Neural cell (in vitro differentiated cells): ENCODE measurements around the gene FZD10. TPM values are rescaled to one million over a fixed set of nuclear protein-coding genes. Genes with fewer than 3 reads are reported as not detected.

Experiments
- H2AFZ ChIP-seq: fragments of 200-600, 300-800 bp; sonication (generic), shearing (Covaris generic); 2 replicates; pipeline ENCODE4 v1.6.0; 2014; ENCODE audit warnings: low read depth, mild to moderate bottlenecking, antibody characterized with exemption, low read length, moderate library complexity
- H3F3A ChIP-seq: fragments of 200-600 bp; shearing (Covaris generic); 2 replicates; pipeline ENCODE4 v1.6.1; 2016; ENCODE audit warnings: mild to moderate bottlenecking, moderate library complexity, mixed read lengths, antibody characterized with exemption, low read length; ENCODE audit not compliant: insufficient read depth, poor library complexity, severe bottlenecking
- H3K27ac ChIP-seq: fragments of 200-600, 300-800 bp; sonication (generic), shearing (Covaris generic); 2 replicates; pipeline ENCODE4 v1.5.1; 2014; ENCODE audit warnings: mild to moderate bottlenecking, low read length, moderate library complexity
- H3K27me3 ChIP-seq: fragments of 300-800, 200-600 bp; sonication (generic), shearing (Covaris generic); 2 replicates; pipeline ENCODE4 v1.6.0; 2014; ENCODE audit warnings: mild to moderate bottlenecking, low read depth, low read length, moderate library complexity; ENCODE audit not compliant: insufficient read depth
- H3K36me3 ChIP-seq: fragments of 300-800, 200-600 bp; sonication (generic), shearing (Covaris generic); 2 replicates; pipeline ENCODE4 v1.5.1; 2014; ENCODE audit warnings: mild to moderate bottlenecking, antibody characterized with exemption, low read length, moderate library complexity; ENCODE audit not compliant: insufficient read depth
- H3K4me2 ChIP-seq: fragments of 300-800, 200-600 bp; sonication (generic), shearing (Covaris generic); 2 replicates; pipeline ENCODE4 v1.6.0; 2014; ENCODE audit warnings: mild to moderate bottlenecking, low read length
- H3K4me3 ChIP-seq: fragments of 300-800, 200-600 bp; sonication (generic), shearing (Covaris generic); 2 replicates; pipeline ENCODE4 v1.5.1; 2014; ENCODE audit warnings: mild to moderate bottlenecking, low read length, moderate library complexity
- H3K79me2 ChIP-seq: fragments of 200-600 bp; shearing (Covaris generic); replicated peaks from 2 replicates; pipeline ENCODE4 v1.6.0; 2014; ENCODE audit warnings: mild to moderate bottlenecking, low read length, moderate library complexity; ENCODE audit not compliant: insufficient read depth
- H3K9ac ChIP-seq: fragments of 300-800, 200-600 bp; sonication (generic), shearing (Covaris generic); 2 replicates; pipeline ENCODE4 v1.6.1; 2016; ENCODE audit warnings: mild to moderate bottlenecking, low read length, mixed read lengths
- H3K9me2 ChIP-seq: fragments of 200-600 bp; shearing (Covaris generic); 2 replicates; pipeline ENCODE4 v1.6.1; 2016; ENCODE audit warnings: mild to moderate bottlenecking, low read length, mixed read lengths; ENCODE audit not compliant: insufficient read depth
- H3K9me3 ChIP-seq: fragments of 200-600, 300-800 bp; sonication (generic), shearing (Covaris generic); 2 replicates; pipeline ENCODE4 v1.6.1; 2016; ENCODE audit warnings: mild to moderate bottlenecking, mixed run types, low read length, moderate library complexity, mixed read lengths
- H4K20me1 ChIP-seq: fragments of 200-600 bp; shearing (Covaris generic); 2 replicates; pipeline ENCODE4 v1.6.1; 2016; ENCODE audit warnings: mild to moderate bottlenecking, mixed run types; ENCODE audit not compliant: insufficient read depth
- EP300 ChIP-seq: fragments of 450-650 bp; conservative IDR thresholded peaks from 2 replicates; pipeline ENCODE4 v1.6.1; 2014; ENCODE audit warnings: antibody characterized with exemption, mild to moderate bottlenecking, moderate library complexity; ENCODE audit not compliant: poor library complexity, severe bottlenecking
- EZH2 ChIP-seq: fragments of 200-600, 300-800 bp; shearing (Covaris generic), sonication (generic); IDR thresholded peaks from 2 replicates; pipeline ENCODE4 v1.6.1; 2014; ENCODE audit warnings: antibody characterized with exemption, low read length, borderline replicate concordance, mild to moderate bottlenecking; ENCODE audit not compliant: insufficient read depth, poor library complexity, severe bottlenecking
- MXI1 ChIP-seq: fragments of 450-650 bp; conservative IDR thresholded peaks from 2 replicates; pipeline ENCODE4 v1.6.1; 2014; ENCODE audit warnings: antibody characterized with exemption, mild to moderate bottlenecking; ENCODE audit not compliant: poor library complexity, severe bottlenecking
- POLR2AphosphoS5 ChIP-seq: IDR thresholded peaks from 2 replicates; pipeline ENCODE4 v1.6.1; 2012
- RAD21 ChIP-seq: fragments of 450-650 bp; conservative IDR thresholded peaks from 2 replicates; pipeline ENCODE4 v1.6.1; 2014; ENCODE audit warnings: antibody characterized with exemption, mild to moderate bottlenecking, moderate library complexity
- SMC3 ChIP-seq: fragments of 450-650 bp; conservative IDR thresholded peaks from 2 replicates; pipeline ENCODE4 v1.6.1; 2014; ENCODE audit warnings: antibody characterized with exemption, mild to moderate bottlenecking, moderate library complexity; ENCODE audit not compliant: poor library complexity
- TAF1 ChIP-seq: IDR thresholded peaks from 2 replicates; pipeline ENCODE4 v1.6.1; 2012; ENCODE audit warnings: low read depth
- polyA plus RNA-seq: library from polyadenylated mRNA; depleted of rRNA; stranded (reverse); fragments of >200 nt; gene quantifications from 2 replicates; pipeline ENCODE4 v1.2.3, GENCODE V29; 2014
- TF ChIP-seq, protein P1 (sequence below): fragments of 450-650 bp; IDR thresholded peaks from 2 replicates; pipeline ENCODE4 v1.5.1; 2014; ENCODE audit warnings: antibody characterized with exemption, mild to moderate bottlenecking, moderate library complexity; ENCODE audit not compliant: poor library complexity, severe bottlenecking
- TF ChIP-seq, protein P2 (sequence below): IDR thresholded peaks from 2 replicates; pipeline ENCODE4 v1.6.1; 2012; ENCODE audit warnings: borderline replicate concordance

Gene FZD10
- polyA plus RNA-seq, 1 donor from 2014 or later, result not detected

DNA sequence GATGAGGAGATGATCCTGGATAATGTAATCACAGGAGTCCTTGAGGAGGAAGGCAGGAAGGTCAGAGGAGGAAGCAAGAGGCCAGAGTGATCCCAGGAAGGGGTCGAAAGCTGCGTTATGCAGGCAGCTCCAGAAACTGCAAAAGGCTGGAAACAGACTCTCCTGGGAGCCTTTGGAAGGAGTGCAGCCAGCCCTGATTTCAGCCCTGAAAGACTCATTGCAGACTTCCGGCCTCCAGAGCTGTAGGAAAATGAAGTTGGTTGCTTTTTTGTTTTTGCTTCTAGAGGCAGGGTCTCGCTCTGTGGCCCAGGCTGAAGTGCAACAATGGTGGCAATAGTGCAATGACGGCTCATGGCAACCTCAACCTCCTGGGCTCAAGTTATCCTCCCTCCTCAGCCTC is 44.6 kb upstream of the FZD10 start:
- Histone ChIP-seq H3K9ac (no peak overlapping the region), H3K4me3 (no peak overlapping the region)
- TF ChIP-seq EP300 (no peak), RAD21 (no peak), SMC3 (no peak), TAF1 (no peak), MXI1 (no peak), EZH2 (no peak), POLR2AphosphoS5 (no peak)
- TF ChIP-seq, protein P1, sequence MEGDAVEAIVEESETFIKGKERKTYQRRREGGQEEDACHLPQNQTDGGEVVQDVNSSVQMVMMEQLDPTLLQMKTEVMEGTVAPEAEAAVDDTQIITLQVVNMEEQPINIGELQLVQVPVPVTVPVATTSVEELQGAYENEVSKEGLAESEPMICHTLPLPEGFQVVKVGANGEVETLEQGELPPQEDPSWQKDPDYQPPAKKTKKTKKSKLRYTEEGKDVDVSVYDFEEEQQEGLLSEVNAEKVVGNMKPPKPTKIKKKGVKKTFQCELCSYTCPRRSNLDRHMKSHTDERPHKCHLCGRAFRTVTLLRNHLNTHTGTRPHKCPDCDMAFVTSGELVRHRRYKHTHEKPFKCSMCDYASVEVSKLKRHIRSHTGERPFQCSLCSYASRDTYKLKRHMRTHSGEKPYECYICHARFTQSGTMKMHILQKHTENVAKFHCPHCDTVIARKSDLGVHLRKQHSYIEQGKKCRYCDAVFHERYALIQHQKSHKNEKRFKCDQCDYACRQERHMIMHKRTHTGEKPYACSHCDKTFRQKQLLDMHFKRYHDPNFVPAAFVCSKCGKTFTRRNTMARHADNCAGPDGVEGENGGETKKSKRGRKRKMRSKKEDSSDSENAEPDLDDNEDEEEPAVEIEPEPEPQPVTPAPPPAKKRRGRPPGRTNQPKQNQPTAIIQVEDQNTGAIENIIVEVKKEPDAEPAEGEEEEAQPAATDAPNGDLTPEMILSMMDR, result no peak
- TF ChIP-seq, protein P2, sequence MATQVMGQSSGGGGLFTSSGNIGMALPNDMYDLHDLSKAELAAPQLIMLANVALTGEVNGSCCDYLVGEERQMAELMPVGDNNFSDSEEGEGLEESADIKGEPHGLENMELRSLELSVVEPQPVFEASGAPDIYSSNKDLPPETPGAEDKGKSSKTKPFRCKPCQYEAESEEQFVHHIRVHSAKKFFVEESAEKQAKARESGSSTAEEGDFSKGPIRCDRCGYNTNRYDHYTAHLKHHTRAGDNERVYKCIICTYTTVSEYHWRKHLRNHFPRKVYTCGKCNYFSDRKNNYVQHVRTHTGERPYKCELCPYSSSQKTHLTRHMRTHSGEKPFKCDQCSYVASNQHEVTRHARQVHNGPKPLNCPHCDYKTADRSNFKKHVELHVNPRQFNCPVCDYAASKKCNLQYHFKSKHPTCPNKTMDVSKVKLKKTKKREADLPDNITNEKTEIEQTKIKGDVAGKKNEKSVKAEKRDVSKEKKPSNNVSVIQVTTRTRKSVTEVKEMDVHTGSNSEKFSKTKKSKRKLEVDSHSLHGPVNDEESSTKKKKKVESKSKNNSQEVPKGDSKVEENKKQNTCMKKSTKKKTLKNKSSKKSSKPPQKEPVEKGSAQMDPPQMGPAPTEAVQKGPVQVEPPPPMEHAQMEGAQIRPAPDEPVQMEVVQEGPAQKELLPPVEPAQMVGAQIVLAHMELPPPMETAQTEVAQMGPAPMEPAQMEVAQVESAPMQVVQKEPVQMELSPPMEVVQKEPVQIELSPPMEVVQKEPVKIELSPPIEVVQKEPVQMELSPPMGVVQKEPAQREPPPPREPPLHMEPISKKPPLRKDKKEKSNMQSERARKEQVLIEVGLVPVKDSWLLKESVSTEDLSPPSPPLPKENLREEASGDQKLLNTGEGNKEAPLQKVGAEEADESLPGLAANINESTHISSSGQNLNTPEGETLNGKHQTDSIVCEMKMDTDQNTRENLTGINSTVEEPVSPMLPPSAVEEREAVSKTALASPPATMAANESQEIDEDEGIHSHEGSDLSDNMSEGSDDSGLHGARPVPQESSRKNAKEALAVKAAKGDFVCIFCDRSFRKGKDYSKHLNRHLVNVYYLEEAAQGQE, result no peak

DNA sequence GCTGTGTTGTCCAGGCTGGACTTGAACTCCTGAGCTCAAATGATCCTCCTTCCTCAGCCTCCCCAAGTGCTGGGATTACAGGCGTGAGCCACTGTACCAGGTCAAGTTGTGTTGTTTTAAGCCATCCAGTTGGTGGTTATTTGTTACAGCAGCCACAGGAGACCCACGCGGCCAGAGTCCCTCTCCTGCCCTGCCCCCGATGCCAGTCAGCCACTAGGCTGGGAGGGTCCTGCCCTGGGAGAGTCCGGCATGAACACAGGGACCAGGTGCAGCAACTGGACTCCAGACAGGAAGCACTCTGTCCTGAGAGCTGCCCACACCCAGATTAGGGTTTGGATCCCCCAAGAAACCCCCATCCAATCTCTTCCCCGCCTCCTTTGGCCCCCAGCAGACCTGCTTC is 44.1 kb upstream of the FZD10 start:
- Histone ChIP-seq H4K20me1 (no peaks in the 10 kb centered on the region), H3K9me3 (no peaks in the 10 kb centered on the region), H3K4me2 (no peak overlapping the region), H3F3A (no peaks in the 10 kb centered on the region), H3K27me3 (no peaks in the 10 kb centered on the region), H3K79me2 (no peaks in the 10 kb centered on the region), H2AFZ (no peak overlapping the region), H3K9ac (no peak overlapping the region), H3K27ac (no peak overlapping the region), H3K9me2 (no peaks in the 10 kb centered on the region), H3K36me3 (no peaks in the 10 kb centered on the region), H3K4me3 (no peak overlapping the region)
- TF ChIP-seq EZH2 (no peak), MXI1 (no peak), RAD21 (no peak), SMC3 (no peak), POLR2AphosphoS5 (no peak), EP300 (no peak), TAF1 (no peak)
- TF ChIP-seq, protein P1, result no peak
- TF ChIP-seq, protein P2, result no peak

More for the DNA sequence above, 44.6 kb upstream of the FZD10 start:
- no peak overlapping the region for H2AFZ ChIP-seq
- H3K27me3 ChIP-seq, result no peaks in the 10 kb centered on the region
- H3K4me2 ChIP-seq, result no peak overlapping the region
- H3K9me3 ChIP-seq, result no peaks in the 10 kb centered on the region
- no peak overlapping the region for H3K27ac ChIP-seq
- H3F3A ChIP-seq, result no peaks in the 10 kb centered on the region
- no peaks in the 10 kb centered on the region for H3K79me2 ChIP-seq
- no peaks in the 10 kb centered on the region for H3K36me3 ChIP-seq
- H3K9me2 ChIP-seq, result no peaks in the 10 kb centered on the region
- no peaks in the 10 kb centered on the region for H4K20me1 ChIP-seq
